Measurements from ENCODE around the gene SWAP70.

SWAP70 gene

GRCh38 chr11:9711454-9712307 lies 47.8 kb downstream of the SWAP70 start:
- H3K4me1 ChIP-seq (ENCODE audit: control insufficient read depth, low read depth, low read length): peaks cover 9% of the 10 kb centered on the region
- H3K9ac ChIP-seq (ENCODE audit: low read length): no peak overlapping the region
- H3K4me3 ChIP-seq (ENCODE audit: low read length): no peak overlapping the region
- peaks cover 8% of the 10 kb centered on the region for H3K36me3 ChIP-seq (ENCODE audit: control insufficient read depth, low read depth, low read length)
- H3K27me3 ChIP-seq (ENCODE audit: control insufficient read depth, insufficient read depth, low read length): no peaks in the 10 kb centered on the region
- peak overlapping the region; percentile 26 for H3K27ac ChIP-seq (ENCODE audit: low read length)
- no peaks in the 10 kb centered on the region for H3K9me3 ChIP-seq (ENCODE audit: control insufficient read depth, low read depth, low read length)

GRCh38 chr11:9714272-9714940 lies 50.5 kb downstream of the SWAP70 start:
- Histone ChIP-seq H3K27me3 (ENCODE audit: control insufficient read depth, insufficient read depth, low read length) (no peaks in the 10 kb centered on the region), H3K4me3 (ENCODE audit: low read length) (no peak overlapping the region), H3K9me3 (ENCODE audit: control insufficient read depth, low read depth, low read length) (no peaks in the 10 kb centered on the region), H3K27ac (ENCODE audit: low read length) (no peak overlapping the region), H3K9ac (ENCODE audit: low read length) (no peak overlapping the region), H3K36me3 (ENCODE audit: control insufficient read depth, low read depth, low read length) (peaks cover 8% of the 10 kb centered on the region), H3K4me1 (ENCODE audit: control insufficient read depth, low read depth, low read length) (peaks cover 9% of the 10 kb centered on the region)

- no peaks in the 10 kb centered on the region for H3K27me3 ChIP-seq (ENCODE audit: control insufficient read depth, insufficient read depth, low read length)
- H3K36me3 ChIP-seq (ENCODE audit: control insufficient read depth, low read depth, low read length): peaks cover 8% of the 10 kb centered on the region
- H3K27ac ChIP-seq (ENCODE audit: low read length): no peak overlapping the region
- no peak overlapping the region for H3K4me3 ChIP-seq (ENCODE audit: low read length)
- H3K9ac ChIP-seq (ENCODE audit: low read length): no peak overlapping the region
- peaks cover 4% of the 10 kb centered on the region for H3K4me1 ChIP-seq (ENCODE audit: control insufficient read depth, low read depth, low read length)
- H3K9me3 ChIP-seq (ENCODE audit: control insufficient read depth, low read depth, low read length): no peaks in the 10 kb centered on the region
Observed at GRCh38 chr11:9716275-9717039, 52.6 kb downstream of the SWAP70 start.

- H3K27me3 ChIP-seq (ENCODE audit: control insufficient read depth, insufficient read depth, low read length): no peaks in the 10 kb centered on the region
- no peaks in the 10 kb centered on the region for H3K4me1 ChIP-seq (ENCODE audit: control insufficient read depth, low read depth, low read length)
- H3K9ac ChIP-seq (ENCODE audit: low read length): no peak overlapping the region
- H3K9me3 ChIP-seq (ENCODE audit: control insufficient read depth, low read depth, low read length): no peaks in the 10 kb centered on the region
- H3K36me3 ChIP-seq (ENCODE audit: control insufficient read depth, low read depth, low read length): peaks cover 8% of the 10 kb centered on the region
- H3K4me3 ChIP-seq (ENCODE audit: low read length): no peak overlapping the region
- no peak overlapping the region for H3K27ac ChIP-seq (ENCODE audit: low read length)
Observed at GRCh38 chr11:9717040-9717357, 53.1 kb downstream of the SWAP70 start.

GRCh38 chr11:9717719-9718118 lies 53.8 kb downstream of the SWAP70 start:
- Histone ChIP-seq H3K36me3 (ENCODE audit: control insufficient read depth, low read depth, low read length) (peaks cover 8% of the 10 kb centered on the region), H3K4me1 (ENCODE audit: control insufficient read depth, low read depth, low read length) (no peaks in the 10 kb centered on the region), H3K4me3 (ENCODE audit: low read length) (no peak overlapping the region), H3K9me3 (ENCODE audit: control insufficient read depth, low read depth, low read length) (no peaks in the 10 kb centered on the region), H3K27me3 (ENCODE audit: control insufficient read depth, insufficient read depth, low read length) (no peaks in the 10 kb centered on the region), H3K27ac (ENCODE audit: low read length) (no peak overlapping the region), H3K9ac (ENCODE audit: low read length) (no peak overlapping the region)

GRCh38 chr11:9718147-9718546 lies 54.3 kb downstream of the SWAP70 start:
- Histone ChIP-seq H3K4me1 (ENCODE audit: control insufficient read depth, low read depth, low read length) (peaks cover 2% of the 10 kb centered on the region), H3K9ac (ENCODE audit: low read length) (no peak overlapping the region), H3K4me3 (ENCODE audit: low read length) (no peak overlapping the region), H3K27ac (ENCODE audit: low read length) (no peak overlapping the region), H3K36me3 (ENCODE audit: control insufficient read depth, low read depth, low read length) (peaks cover 8% of the 10 kb centered on the region), H3K27me3 (ENCODE audit: control insufficient read depth, insufficient read depth, low read length) (no peaks in the 10 kb centered on the region), H3K9me3 (ENCODE audit: control insufficient read depth, low read depth, low read length) (no peaks in the 10 kb centered on the region)

- H3K36me3 ChIP-seq (ENCODE audit: control insufficient read depth, low read depth, low read length): peaks cover 3% of the 10 kb centered on the region
- no peak overlapping the region for H3K9ac ChIP-seq (ENCODE audit: low read length)
- no peak overlapping the region for H3K4me3 ChIP-seq (ENCODE audit: low read length)
- no peaks in the 10 kb centered on the region for H3K27me3 ChIP-seq (ENCODE audit: control insufficient read depth, insufficient read depth, low read length)
- H3K27ac ChIP-seq (ENCODE audit: low read length): no peak overlapping the region
- H3K9me3 ChIP-seq (ENCODE audit: control insufficient read depth, low read depth, low read length): no peaks in the 10 kb centered on the region
- H3K4me1 ChIP-seq (ENCODE audit: control insufficient read depth, low read depth, low read length): peaks cover 4% of the 10 kb centered on the region
Observed at GRCh38 chr11:9719566-9720289, 55.9 kb downstream of the SWAP70 start.

GRCh38 chr11:9720290-9720630 lies 56.4 kb downstream of the SWAP70 start:
- Histone ChIP-seq H3K27me3 (ENCODE audit: control insufficient read depth, insufficient read depth, low read length) (no peaks in the 10 kb centered on the region), H3K9me3 (ENCODE audit: control insufficient read depth, low read depth, low read length) (no peaks in the 10 kb centered on the region), H3K27ac (ENCODE audit: low read length) (no peak overlapping the region), H3K9ac (ENCODE audit: low read length) (no peak overlapping the region), H3K4me3 (ENCODE audit: low read length) (no peak overlapping the region), H3K36me3 (ENCODE audit: control insufficient read depth, low read depth, low read length) (peaks cover 2% of the 10 kb centered on the region), H3K4me1 (ENCODE audit: control insufficient read depth, low read depth, low read length) (peaks cover 4% of the 10 kb centered on the region)

GRCh38 chr11:9722023-9722422 lies 58.1 kb downstream of the SWAP70 start:
- Histone ChIP-seq H3K4me1 (ENCODE audit: control insufficient read depth, low read depth, low read length) (peaks cover 4% of the 10 kb centered on the region), H3K27me3 (ENCODE audit: control insufficient read depth, insufficient read depth, low read length) (no peaks in the 10 kb centered on the region), H3K9ac (ENCODE audit: low read length) (no peak overlapping the region), H3K27ac (ENCODE audit: low read length) (no peak overlapping the region), H3K9me3 (ENCODE audit: control insufficient read depth, low read depth, low read length) (no peaks in the 10 kb centered on the region), H3K36me3 (ENCODE audit: control insufficient read depth, low read depth, low read length) (no peaks in the 10 kb centered on the region), H3K4me3 (ENCODE audit: low read length) (no peak overlapping the region)

GRCh38 chr11:9722893-9723292 lies 59.0 kb downstream of the SWAP70 start:
- H3K9me3 ChIP-seq (ENCODE audit: control insufficient read depth, low read depth, low read length): no peaks in the 10 kb centered on the region
- no peak overlapping the region for H3K4me3 ChIP-seq (ENCODE audit: low read length)
- no peak overlapping the region for H3K27ac ChIP-seq (ENCODE audit: low read length)
- no peaks in the 10 kb centered on the region for H3K27me3 ChIP-seq (ENCODE audit: control insufficient read depth, insufficient read depth, low read length)
- H3K36me3 ChIP-seq (ENCODE audit: control insufficient read depth, low read depth, low read length): peaks cover 3% of the 10 kb centered on the region
- H3K4me1 ChIP-seq (ENCODE audit: control insufficient read depth, low read depth, low read length): peaks cover 4% of the 10 kb centered on the region
- no peak overlapping the region for H3K9ac ChIP-seq (ENCODE audit: low read length)

GRCh38 chr11:9726321-9727022 lies 62.6 kb downstream of the SWAP70 start:
- Histone ChIP-seq H3K36me3 (ENCODE audit: control insufficient read depth, low read depth, low read length) (peaks cover 27% of the 10 kb centered on the region), H3K27ac (ENCODE audit: low read length) (no peak overlapping the region)

More at GRCh38 chr11:9726321-9727022, 62.6 kb downstream of the SWAP70 start:
- Histone ChIP-seq H3K4me3 (ENCODE audit: low read length) (no peak overlapping the region), H3K4me1 (ENCODE audit: control insufficient read depth, low read depth, low read length) (peaks cover 4% of the 10 kb centered on the region), H3K27me3 (ENCODE audit: control insufficient read depth, insufficient read depth, low read length) (no peaks in the 10 kb centered on the region), H3K9ac (ENCODE audit: low read length) (no peak overlapping the region), H3K9me3 (ENCODE audit: control insufficient read depth, low read depth, low read length) (no peaks in the 10 kb centered on the region)
